G401 (cell line): ENCODE data around the gene ATP1A2. TPM values are rescaled to one million over a fixed set of nuclear protein-coding genes. Genes with fewer than 3 reads are reported as not detected.
A peak's percentile ranks its signal among the peaks of the same experiment; 100 is the strongest.

Source experiments
- DNase-seq: peaks from one replicate; pipeline ENCODE4 v3.0.0-alpha.2; 2015; ENCODE audit warnings: low spot score
- in situ Hi-C: cut with HindIII; loops from 2 replicates; pipeline ENCODE4 v1.10.0; 2016; ENCODE audit warnings: low sequenced_read_pairs, mixed read lengths
- total RNA-seq: library from RNA; depleted of rRNA; stranded (reverse); fragments of >200 nt; shearing (Covaris generic); gene quantifications from 2 replicates; pipeline ENCODE4 v1.2.3, GENCODE V29; 2014

ATP1A2 gene
- total RNA-seq, 1 experiment from 2014 or later: not detected

DNA sequence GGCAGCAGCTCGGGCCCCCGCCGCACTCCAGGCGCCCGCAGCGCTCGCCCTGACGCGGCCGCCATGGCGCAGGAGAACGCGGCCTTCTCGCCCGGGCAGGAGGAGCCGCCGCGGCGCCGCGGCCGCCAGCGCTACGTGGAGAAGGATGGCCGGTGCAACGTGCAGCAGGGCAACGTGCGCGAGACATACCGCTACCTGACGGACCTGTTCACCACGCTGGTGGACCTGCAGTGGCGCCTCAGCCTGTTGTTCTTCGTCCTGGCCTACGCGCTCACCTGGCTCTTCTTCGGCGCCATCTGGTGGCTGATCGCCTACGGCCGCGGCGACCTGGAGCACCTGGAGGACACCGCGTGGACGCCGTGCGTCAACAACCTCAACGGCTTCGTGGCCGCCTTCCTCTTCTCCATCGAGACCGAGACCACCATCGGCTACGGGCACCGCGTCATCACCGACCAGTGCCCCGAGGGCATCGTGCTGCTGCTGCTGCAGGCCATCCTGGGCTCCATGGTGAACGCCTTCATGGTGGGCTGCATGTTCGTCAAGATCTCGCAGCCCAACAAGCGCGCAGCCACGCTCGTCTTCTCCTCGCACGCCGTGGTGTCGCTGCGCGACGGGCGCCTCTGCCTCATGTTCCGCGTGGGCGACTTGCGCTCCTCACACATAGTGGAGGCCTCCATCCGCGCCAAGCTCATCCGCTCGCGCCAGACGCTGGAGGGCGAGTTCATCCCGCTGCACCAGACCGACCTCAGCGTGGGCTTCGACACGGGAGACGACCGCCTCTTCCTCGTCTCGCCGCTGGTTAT is 31.4 kb upstream of the ATP1A2 start:
- in situ Hi-C loops: no loop called here
- DNase-seq: peak; percentile 89

DNA sequence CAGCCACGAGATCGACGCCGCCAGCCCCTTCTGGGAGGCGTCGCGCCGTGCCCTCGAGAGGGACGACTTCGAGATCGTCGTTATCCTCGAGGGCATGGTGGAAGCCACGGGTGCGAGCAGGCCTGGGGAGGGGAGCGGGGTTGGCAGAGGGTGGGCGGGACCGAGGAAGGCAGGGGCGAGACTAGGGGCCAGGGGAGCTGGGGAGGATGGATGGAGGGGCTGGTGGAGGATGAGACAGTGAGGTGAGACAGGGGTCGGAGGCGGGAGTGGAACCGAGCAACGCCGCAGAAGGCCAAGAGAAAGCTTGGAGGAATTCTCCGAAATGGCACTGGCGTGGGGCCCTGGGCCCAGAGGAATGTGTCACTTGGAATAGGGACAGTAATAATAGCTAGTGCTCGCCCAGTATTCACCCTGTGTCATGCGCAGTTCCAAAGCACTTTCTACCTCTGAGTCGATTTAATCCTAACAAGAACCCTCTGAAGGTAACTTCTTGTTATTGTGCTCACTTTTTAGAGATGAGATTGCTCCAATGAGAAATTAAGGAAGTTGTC is 30.7 kb upstream of the ATP1A2 start:
- in situ Hi-C loops: no loop called here
- DNase-seq: no peak

DNA sequence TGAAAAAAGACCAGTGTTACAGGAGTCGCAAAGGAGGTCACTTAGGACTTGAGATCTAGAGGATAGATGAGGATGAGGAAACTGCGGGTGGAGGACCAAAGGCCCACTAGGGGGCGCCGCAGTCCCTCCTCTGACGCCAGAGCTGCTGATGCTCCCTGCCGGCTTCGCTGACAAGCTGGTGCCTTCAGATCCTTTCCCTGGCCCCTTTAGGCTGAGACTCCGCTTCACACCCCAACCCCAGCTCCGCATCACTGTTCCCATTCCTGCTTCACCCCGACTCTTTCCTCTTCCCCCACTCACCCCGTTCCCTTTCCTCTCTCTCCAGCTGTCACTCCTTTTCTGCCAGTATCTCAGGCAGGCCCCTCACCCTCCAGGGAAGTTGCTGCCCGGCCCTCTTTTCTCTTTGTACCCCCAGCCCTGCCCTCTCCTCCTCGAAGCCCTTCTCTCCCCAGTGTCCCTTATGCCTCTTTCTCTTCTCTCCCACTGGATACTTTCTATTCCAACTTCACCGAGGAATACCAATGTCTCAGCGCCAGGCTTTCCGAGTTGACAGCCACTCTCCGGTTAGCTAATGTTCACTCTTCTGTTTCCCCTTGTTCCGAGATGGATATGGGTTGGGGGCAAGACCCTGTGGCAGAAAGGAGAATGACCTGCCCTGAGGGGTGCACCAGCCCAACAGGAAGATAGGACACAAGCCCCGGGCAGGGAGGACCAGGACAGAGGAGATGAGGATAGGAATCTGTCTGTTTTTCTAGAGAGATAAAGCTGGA is 29.7 kb upstream of the ATP1A2 start:
- in situ Hi-C loops: no loop called here
- DNase-seq: peak; percentile 93

DNA sequence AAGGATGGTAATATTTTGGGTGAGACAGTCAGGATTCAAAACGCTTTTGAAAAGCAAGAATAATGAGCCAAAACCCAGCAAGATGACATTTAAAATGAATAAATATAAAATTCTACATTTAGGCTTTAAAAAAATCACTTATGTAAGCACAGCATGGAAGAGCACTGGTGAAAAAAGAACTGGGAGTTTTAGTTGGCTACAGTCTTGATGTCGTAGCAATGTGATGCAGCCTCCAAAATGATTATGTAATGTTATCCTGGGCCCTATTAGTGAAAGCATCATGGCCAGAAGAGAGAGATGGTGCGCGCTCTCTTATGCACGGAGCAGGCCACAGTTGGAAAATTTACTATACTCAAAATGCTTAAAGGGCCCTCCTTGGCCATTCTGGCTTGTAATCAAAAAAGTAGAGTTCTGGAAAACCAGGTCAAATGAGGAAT is 29.1 kb upstream of the ATP1A2 start:
- in situ Hi-C loops: no loop called here
- DNase-seq: peak; percentile 92

DNA sequence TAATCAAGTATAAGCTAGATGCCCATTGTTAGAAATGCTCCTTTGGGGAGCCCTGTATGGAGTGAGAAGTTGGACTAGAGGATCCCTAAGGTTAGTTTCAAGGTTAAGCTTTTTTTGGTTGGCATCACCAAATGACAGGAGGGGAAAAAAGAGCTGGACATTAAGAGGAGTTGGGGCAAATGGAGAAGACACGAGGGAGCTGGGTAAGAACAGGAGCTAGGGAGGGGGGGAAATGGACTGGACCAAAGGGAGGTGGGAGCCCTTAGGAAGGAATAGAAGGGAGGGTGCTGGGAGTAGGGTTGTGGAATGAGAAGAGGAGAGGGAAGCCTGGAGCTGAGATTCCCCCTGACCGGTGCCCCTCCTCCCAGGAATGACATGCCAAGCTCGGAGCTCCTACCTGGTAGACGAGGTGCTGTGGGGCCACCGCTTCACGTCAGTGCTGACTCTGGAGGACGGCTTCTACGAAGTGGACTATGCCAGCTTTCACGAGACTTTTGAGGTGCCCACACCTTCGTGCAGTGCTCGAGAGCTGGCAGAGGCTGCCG is 28.4 kb upstream of the ATP1A2 start:
- in situ Hi-C loops: no loop called here
- peak; percentile 58 for DNase-seq

DNA sequence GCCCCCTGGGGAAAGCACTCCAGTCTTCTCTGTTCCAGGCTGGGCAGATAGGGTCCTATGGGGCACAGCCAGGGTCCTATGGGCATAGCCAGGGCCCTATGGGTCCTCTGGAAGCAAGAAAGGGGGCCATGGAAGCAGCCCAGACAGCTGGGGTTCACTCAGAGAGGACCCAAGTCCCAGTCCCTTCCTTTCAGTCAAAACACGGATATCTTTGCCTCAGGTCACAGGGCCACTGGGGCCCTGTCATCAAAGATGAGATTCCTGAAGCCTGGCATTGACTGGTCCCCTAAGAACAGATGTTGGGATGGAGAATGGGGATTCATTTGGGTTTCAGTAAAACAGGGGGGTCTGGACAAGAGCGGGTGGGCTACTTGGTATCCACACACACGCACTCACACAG is 25.7 kb upstream of the ATP1A2 start:
- DNase-seq: no peak
- in situ Hi-C loops: no loop called here

DNA sequence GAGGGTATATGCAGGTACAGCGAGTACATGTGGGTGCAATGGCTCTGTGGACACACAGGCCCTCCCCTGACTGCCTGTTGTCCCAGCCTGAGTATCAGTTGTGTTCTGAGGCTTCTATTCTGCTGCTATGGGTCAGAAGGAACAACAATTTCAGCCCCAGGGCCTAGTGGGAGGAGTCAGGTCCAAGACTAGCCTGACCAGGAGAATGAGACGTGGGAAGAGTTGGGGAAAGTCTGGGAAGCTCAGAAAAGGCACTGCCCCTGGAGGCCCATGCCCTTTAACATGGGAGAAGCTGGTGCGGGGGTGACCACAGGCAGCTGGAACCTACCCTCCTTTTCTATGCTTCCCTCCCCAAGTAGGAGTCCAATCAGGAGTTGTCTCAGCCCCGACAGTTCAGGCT is 24.8 kb upstream of the ATP1A2 start:
- no peak for DNase-seq
- in situ Hi-C loops: no loop called here

DNA sequence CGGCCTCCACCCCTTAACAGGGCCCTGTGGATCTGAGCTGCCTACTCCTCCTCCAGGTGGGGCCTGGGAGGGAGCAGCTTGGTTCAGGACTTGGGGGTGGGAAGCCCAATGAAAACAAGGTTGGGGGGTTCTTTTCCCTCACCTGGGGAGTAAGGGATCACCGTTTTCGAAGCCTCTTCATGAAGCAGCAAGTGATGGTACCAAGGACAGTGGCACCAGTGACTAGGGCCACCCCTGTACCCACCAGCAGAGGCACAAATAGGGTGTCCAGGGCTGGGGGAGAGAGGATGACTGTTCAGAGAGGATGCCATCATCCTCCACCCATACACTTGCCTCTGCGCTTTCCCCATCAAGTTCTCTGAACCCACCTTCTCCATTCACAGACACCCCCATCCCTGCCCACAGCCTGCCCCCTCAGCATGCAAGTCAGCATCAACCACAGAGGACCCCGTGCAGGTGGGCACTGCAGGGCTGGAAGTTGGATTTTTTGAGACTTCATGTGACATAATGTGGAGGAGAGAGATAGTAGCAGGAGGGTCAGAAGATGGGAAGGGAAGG is 23.8 kb upstream of the ATP1A2 start:
- in situ Hi-C loops: no loop called here
- DNase-seq: peak; percentile 5

DNA sequence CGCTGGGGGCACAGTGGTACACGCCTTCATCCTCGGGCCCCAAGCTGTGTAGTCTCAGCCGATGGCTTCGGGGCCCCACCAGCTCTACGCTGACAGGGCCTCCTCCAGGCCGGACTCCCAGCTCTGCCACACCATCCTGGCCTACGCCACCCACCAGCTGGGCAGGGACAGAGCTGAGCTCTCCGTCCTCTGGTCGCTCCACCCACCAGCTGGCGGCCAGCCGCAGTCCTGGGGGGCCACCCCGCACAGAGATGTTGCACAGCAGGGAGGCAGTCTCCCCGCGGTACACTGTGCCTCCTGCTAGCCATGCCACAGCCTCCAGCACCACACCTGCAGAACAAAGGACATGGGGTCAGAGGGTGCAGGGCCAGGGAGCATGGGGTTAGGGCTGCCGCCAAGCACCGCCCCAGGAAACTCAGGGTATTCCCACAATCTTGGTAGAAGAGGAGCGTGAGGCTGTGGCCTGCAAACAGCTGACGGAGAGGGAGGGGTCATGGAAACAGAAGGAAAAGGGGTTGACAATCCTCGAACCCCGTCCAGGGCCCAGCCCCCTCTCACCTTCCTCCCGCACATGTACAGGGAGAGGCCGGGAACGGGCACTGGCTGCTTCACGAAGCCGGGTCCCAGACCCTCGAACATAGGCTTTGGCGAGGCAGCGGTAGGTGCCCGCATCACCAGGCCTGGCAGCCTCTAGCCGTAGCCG is 23.0 kb upstream of the ATP1A2 start:
- peak; percentile 20 for DNase-seq
- in situ Hi-C loops: no loop called here

DNA sequence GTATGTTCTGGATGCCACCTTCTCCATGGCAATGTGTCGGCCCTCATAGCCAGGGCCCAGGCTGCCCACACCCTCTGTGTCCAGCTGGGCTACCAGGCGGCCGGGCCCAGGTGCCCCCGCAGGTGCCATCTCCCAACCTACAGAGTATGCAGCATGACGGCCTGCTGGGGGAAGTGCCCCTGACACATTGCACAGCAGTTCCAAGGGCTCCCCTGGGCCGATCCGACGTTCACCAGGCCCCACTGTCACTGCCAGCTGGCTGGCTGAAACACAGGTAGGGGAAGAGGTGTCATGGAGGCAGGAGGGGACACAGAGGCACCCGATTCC is 22.5 kb upstream of the ATP1A2 start:
- in situ Hi-C loops: no loop called here
- DNase-seq: peak; percentile 41

DNA sequence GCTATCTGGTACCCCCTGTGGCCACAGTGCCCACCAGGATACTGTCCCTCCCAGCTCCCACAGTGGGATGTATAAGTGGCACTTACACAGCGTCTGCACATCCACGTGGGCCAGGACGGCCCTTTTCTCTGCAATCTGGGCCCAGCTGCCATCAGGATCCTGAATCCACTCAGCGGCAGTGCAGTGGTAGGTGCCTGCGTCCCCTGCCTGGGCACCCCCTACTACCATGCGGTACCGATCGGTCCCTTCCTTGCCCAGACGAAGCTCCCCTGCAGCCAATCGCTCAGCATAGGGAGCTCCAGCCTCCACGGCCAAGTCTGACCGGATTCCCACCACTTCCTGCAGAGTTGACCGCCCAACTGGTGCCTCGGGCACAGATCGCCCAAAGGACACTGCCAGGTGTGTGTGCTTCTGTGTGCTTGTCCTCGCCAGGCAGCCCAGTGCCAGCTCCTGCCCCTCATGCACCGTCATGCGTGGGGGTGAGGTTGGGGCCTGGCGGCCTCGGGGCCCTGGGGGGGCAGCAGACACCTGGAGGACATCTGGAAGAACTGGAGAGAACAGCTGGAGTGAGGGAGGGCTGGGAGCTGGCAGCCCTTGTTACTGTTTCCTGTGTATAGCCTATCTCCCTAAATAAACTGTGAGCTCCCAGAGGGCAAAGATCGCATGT is 21.8 kb upstream of the ATP1A2 start:
- in situ Hi-C loops: no loop called here
- DNase-seq: peak; percentile 62

DNA sequence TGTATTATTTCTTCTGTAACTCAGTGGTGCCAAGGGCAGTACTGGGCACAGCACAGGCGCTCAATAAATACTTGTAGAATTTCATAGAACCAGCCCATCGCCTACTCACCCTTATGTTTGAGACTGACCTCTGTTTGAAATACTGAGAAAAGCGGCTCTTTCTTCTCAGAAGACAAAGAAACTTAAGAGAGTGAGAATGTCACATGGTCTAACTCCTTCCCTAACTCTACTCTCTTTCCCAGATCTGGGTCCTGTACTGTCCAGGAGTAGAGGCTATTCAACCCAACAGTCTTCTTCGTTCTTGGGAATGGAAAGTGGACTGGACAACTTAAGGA is 21.3 kb upstream of the ATP1A2 start:
- in situ Hi-C loops: no loop called here
- peak; percentile 9 for DNase-seq

DNA sequence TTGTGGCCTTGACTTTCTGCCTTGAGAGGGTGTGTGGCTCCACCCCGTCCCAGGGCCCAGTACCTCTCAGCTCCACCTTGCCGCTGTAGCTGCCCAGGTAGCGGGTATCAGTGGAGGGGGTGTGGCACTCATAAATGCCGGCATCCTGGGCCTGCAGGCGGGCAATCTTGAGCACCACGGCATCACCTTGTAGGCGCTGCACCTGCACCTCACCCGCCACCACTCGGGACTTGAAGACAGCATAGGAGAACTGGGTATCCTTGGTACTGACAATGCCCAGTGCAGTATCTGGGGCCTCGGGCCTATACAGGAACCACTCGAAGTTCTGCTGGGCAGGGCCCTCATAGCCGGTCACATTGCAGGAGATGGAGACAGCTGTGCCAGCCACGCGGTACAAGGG is 20.8 kb upstream of the ATP1A2 start:
- DNase-seq: peak; percentile 5
- in situ Hi-C loops: no loop called here

DNA sequence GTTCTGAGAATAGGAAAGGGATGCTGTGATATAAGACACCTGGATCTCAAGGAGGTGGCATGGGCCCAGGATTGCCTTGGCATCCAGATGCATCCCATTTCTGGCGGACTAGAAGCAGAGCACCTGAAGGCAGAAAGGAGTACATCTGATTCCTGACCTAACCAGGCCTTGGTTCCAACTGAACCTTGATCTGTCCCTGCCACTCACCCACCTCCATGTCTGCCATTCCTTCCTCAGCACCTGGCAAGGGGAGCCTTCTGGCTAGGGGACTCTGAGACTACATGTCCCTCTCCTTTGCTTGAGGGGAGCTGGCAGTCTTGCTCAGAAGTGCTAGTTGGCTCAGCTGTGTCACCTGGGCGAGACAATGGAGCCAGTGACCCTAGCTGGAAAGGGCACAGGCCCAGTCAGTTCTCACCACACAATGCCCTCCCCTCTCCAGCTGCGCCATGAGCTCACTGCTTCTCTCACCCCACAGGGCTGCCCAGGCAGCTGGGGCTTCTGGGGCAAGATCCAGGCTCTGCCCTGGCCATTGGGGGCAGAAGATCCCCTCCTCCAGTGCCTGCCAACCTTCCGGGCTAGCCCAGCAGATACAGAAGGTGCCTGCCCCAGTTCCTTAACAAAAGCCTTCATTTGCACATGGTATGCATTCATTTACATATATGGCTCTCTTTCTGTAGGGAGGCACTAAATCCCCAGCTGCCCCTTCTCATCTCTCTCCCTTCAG is 20.0 kb upstream of the ATP1A2 start:
- in situ Hi-C loops: no loop called here
- peak; percentile 29 for DNase-seq

DNA sequence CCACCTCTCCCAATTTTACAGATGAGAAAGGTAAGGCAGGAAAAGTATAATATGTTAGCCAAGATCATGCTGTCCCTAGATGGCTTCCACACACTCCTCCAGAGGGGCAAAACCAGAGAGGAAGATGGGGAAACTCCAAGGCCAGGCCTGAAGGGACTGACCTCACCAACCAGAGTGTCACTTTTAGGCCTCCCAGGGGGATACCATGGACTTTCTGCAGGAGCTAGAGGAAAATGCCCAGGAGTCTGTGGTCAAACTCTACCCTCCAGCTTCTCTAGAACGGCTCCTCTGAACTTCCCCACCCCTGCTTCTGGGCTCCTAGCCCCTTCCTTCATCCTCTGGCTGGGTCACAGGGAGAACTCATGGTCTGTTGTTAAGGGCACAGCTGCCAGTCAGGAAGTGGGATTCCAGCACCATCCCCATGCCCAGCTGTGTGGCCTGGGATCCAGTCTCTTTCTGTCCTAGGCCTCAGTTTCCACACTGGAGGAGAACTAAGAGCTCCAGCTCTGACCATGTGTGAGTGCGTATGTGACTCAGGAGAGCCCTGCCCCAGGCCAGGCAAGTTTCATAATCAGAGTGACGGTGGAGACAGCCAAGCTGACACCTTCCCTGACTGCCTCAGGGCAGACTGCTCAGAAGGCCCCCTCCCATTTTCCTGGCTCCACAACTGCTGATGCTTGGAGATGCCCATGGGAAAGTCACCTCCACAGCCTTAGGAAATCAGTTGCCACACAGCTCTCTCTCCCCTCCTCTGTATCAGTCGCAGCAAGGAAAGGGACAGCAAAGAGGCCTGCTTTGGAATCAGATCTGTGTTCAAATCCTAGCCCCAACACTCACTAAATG is 19.1 kb upstream of the ATP1A2 start:
- in situ Hi-C loops: no loop called here
- DNase-seq: peak; percentile 30

DNA sequence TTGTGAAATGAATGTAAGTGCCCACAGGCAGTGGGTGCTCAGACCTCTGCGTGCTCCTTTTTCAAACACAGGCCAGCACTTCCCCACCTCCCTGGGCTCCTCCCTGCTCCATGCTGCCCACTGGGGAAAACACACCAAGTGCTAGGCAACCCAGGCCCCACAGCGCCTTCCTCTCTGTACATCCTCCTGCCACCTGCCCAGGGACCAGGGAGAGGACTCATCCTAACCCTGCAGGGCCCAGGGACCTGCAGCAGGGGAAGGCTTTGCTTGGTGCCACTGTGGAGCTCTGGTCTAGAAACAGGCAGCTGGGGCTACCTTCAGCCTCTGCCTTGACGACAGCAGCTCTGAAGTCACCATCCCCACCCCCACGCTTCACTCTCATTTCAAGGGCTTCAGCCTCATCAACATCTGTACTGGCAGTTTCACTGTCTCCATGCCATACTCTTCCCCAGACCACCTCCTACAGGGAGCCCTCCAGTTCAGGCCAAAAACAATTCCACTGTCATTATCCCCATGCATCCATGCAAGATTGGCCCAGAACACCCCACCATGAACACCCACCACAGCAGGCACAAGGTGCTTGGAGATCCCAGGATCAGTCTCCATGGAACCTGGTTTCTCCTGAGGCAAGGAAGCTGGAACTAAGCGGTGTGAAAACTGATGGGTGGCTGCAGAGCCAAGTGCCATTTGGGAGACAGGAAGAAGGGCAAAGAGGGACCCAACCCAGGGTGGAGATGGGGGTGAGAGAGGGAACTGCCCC is 18.2 kb upstream of the ATP1A2 start:
- peak; percentile 29 for DNase-seq
- in situ Hi-C loops: no loop called here
